ENCODE measurements around the gene CPPED1. TPM values are rescaled to one million over a fixed set of nuclear protein-coding genes. Genes with fewer than 3 reads are reported as not detected.

Gene CPPED1
- total and polyA plus RNA-seq, 2 experiments from 2014 or later = 6.2 to 7.3 TPM

DNA sequence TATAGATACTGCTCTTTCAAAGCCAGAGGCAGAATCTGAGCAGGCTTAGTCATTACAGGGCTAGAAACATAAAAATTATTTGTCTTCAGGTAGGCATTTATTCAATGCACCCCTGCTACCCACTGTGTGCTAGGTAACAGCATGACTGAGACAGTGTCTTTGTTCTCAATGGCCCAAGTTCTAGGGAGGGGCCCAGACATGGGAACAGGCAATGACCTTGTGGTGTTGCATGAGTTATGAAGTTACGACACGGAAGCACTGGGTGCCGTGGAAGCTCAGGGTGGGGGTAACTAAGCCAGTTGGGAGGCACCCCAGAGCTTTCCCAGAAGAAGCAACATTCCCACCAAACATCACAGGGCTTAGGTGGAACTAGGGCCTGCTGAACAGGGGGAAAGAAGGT is 87.0 kb downstream of the CPPED1 start (continued):
- TF ChIP-seq, protein P1, sequence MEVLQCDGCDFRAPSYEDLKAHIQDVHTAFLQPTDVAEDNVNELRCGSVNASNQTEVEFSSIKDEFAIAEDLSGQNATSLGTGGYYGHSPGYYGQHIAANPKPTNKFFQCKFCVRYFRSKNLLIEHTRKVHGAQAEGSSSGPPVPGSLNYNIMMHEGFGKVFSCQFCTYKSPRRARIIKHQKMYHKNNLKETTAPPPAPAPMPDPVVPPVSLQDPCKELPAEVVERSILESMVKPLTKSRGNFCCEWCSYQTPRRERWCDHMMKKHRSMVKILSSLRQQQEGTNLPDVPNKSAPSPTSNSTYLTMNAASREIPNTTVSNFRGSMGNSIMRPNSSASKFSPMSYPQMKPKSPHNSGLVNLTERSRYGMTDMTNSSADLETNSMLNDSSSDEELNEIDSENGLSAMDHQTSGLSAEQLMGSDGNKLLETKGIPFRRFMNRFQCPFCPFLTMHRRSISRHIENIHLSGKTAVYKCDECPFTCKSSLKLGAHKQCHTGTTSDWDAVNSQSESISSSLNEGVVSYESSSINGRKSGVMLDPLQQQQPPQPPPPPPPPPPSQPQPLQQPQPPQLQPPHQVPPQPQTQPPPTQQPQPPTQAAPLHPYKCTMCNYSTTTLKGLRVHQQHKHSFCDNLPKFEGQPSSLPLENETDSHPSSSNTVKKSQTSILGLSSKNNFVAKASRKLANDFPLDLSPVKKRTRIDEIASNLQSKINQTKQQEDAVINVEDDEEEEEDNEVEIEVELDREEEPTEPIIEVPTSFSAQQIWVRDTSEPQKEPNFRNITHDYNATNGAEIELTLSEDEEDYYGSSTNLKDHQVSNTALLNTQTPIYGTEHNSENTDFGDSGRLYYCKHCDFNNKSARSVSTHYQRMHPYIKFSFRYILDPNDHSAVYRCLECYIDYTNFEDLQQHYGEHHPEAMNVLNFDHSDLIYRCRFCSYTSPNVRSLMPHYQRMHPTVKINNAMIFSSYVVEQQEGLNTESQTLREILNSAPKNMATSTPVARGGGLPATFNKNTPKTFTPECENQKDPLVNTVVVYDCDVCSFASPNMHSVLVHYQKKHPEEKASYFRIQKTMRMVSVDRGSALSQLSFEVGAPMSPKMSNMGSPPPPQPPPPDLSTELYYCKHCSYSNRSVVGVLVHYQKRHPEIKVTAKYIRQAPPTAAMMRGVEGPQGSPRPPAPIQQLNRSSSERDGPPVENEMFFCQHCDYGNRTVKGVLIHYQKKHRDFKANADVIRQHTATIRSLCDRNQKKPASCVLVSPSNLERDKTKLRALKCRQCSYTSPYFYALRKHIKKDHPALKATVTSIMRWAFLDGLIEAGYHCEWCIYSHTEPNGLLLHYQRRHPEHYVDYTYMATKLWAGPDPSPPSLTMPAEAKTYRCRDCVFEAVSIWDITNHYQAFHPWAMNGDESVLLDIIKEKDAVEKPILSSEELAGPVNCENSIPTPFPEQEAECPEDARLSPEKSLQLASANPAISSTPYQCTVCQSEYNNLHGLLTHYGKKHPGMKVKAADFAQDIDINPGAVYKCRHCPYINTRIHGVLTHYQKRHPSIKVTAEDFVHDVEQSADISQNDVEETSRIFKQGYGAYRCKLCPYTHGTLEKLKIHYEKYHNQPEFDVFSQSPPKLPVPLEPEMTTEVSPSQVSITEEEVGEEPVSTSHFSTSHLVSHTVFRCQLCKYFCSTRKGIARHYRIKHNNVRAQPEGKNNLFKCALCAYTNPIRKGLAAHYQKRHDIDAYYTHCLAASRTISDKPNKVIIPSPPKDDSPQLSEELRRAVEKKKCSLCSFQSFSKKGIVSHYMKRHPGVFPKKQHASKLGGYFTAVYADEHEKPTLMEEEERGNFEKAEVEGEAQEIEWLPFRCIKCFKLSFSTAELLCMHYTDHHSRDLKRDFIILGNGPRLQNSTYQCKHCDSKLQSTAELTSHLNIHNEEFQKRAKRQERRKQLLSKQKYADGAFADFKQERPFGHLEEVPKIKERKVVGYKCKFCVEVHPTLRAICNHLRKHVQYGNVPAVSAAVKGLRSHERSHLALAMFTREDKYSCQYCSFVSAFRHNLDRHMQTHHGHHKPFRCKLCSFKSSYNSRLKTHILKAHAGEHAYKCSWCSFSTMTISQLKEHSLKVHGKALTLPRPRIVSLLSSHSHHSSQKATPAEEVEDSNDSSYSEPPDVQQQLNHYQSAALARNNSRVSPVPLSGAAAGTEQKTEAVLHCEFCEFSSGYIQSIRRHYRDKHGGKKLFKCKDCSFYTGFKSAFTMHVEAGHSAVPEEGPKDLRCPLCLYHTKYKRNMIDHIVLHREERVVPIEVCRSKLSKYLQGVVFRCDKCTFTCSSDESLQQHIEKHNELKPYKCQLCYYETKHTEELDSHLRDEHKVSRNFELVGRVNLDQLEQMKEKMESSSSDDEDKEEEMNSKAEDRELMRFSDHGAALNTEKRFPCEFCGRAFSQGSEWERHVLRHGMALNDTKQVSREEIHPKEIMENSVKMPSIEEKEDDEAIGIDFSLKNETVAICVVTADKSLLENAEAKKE (CRISPR knock-in tag; IDR thresholded peaks at IDR 0.05) = no peak
- TF ChIP-seq JUNB (IDR thresholded peaks at IDR 0.05; ENCODE audit: unreplicated experiment) (no peak), STAT1 (IDR thresholded peaks at IDR 0.05; ENCODE audit: unreplicated experiment) (no peak), POLR2AphosphoS5 (IDR thresholded peaks at IDR 0.05; ENCODE audit: low read depth) (no peak)
- TF ChIP-seq, protein P2, sequence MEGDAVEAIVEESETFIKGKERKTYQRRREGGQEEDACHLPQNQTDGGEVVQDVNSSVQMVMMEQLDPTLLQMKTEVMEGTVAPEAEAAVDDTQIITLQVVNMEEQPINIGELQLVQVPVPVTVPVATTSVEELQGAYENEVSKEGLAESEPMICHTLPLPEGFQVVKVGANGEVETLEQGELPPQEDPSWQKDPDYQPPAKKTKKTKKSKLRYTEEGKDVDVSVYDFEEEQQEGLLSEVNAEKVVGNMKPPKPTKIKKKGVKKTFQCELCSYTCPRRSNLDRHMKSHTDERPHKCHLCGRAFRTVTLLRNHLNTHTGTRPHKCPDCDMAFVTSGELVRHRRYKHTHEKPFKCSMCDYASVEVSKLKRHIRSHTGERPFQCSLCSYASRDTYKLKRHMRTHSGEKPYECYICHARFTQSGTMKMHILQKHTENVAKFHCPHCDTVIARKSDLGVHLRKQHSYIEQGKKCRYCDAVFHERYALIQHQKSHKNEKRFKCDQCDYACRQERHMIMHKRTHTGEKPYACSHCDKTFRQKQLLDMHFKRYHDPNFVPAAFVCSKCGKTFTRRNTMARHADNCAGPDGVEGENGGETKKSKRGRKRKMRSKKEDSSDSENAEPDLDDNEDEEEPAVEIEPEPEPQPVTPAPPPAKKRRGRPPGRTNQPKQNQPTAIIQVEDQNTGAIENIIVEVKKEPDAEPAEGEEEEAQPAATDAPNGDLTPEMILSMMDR (conservative IDR thresholded peaks at IDR 0.05; ENCODE audit: low read depth in 2 of 2) = no peak
- TF ChIP-seq, protein P3, sequence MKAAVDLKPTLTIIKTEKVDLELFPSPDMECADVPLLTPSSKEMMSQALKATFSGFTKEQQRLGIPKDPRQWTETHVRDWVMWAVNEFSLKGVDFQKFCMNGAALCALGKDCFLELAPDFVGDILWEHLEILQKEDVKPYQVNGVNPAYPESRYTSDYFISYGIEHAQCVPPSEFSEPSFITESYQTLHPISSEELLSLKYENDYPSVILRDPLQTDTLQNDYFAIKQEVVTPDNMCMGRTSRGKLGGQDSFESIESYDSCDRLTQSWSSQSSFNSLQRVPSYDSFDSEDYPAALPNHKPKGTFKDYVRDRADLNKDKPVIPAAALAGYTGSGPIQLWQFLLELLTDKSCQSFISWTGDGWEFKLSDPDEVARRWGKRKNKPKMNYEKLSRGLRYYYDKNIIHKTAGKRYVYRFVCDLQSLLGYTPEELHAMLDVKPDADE (IDR thresholded peaks at IDR 0.05) = no peak

DNA sequence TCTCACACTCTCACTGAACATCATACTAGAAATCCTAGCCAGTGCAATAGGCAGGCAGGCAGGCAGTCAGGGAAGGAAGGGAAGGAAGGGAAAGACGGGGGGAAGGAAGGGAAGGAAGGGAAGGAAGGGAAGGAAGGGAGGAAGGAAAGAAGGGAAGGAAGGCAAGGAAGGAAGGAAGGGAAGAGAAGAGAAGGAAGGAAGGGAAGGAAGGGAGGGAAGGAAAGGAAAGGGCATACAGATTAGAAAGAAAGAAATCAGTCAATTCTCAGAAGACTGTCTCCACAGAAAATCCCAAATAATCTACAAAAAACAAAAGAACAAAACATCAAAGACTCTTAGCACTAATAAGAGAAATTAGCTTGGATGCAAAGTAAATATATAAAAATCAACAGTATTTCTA is 93.9 kb downstream of the CPPED1 start:
- H3K27me3 ChIP-seq (ENCODE audit: insufficient read depth) = no peaks in the 10 kb centered on the region
- peaks cover 4% of the 10 kb centered on the region; the same call in 1 of the 2 replicates for H3K4me1 ChIP-seq (ENCODE audit: insufficient read depth)
- Mint-ChIP-seq H3K9me3 (peaks cover 1% of the 10 kb centered on the region; the same call in 1 of the 3 replicates), H3K27ac (no peak overlapping the region), H3K36me3 (ENCODE audit: low read depth) (peaks cover 4% of the 10 kb centered on the region; the same call in 1 of the 3 replicates), H3K27me3 (ENCODE audit: insufficient read depth, low read depth, poor library complexity) (peaks cover 2% of the 10 kb centered on the region), H3K4me3 (no peak overlapping the region), H3K4me1 (peaks cover 8% of the 10 kb centered on the region; the same call in 2 of the 3 replicates)
- no peak for ATAC-seq
- no peaks in the 10 kb centered on the region; the same call in 1 of the 2 replicates for H3K9me2 ChIP-seq (ENCODE audit: insufficient read depth)
- no peaks in the 10 kb centered on the region for H3K79me2 ChIP-seq (replicated peaks; ENCODE audit: insufficient read depth)
- H3F3A ChIP-seq (replicated peaks; ENCODE audit: low read depth) = no peaks in the 10 kb centered on the region
- H3K4me2 ChIP-seq = no peak overlapping the region
- H4K20me1 ChIP-seq (replicated peaks; ENCODE audit: insufficient read depth) = no peaks in the 10 kb centered on the region
- no peak overlapping the region for H3K4me3 ChIP-seq
- no peak overlapping the region for H3K27ac ChIP-seq (ENCODE audit: low read depth)
- DNase-seq (ENCODE audit: low spot score) = no peak
- no peaks in the 10 kb centered on the region; the same call in 1 of the 2 replicates for H3K36me3 ChIP-seq (ENCODE audit: insufficient read depth)
- H2AFZ ChIP-seq = no peak overlapping the region
- TF ChIP-seq, protein P1 (CRISPR knock-in tag; IDR thresholded peaks at IDR 0.05) = no peak
- no peak for TF ChIP-seq EZH2phosphoT487 (IDR thresholded peaks at IDR 0.05; ENCODE audit: unreplicated experiment)

Data from GM23338 (cell line).